GM21786 (cell line): ENCODE measurements around the gene HS6ST3.

Source experiments
- ATAC-seq: cut with Tn5 transposase; IDR thresholded peaks from one replicate; pipeline ENCODE4 v1.9.1; 2021; ENCODE audit not compliant: unreplicated experiment

HS6ST3 gene

DNA sequence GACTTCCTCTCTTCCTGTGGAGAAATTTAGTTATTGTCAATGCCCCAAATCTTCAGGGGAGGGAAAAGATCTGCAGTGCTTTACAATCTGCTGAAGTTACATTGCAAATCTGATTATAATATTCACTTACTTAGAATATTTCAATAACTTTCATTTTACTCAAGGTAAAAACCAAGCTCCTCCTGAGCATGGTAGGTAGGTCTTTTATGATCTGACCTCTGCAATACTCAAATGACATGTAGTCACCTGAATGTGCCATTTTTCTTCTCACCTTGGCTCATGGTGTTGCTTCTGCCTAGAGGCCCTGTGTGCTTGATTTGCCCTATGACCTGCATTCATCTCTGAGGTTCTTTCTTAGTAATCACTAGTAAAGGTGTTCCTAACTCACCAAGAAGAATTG lies 331.4 kb downstream of the HS6ST3 start:
- no peak for ATAC-seq

- no peak for ATAC-seq
Measured at GRCh38 chr13:96422002-96422401, 332.1 kb downstream of the HS6ST3 start.

GRCh38 chr13:96426167-96426566 lies 336.3 kb downstream of the HS6ST3 start:
- ATAC-seq = no peak

- ATAC-seq = no peak
Measured at GRCh38 chr13:96428911-96429310, 339.0 kb downstream of the HS6ST3 start.

- no peak for ATAC-seq
Measured at GRCh38 chr13:96431044-96431581, 341.2 kb downstream of the HS6ST3 start.

- ATAC-seq = no peak
Measured at GRCh38 chr13:96444676-96445075, 354.8 kb downstream of the HS6ST3 start.

GRCh38 chr13:96449920-96450319 lies 360.0 kb downstream of the HS6ST3 start:
- no peak for ATAC-seq

DNA sequence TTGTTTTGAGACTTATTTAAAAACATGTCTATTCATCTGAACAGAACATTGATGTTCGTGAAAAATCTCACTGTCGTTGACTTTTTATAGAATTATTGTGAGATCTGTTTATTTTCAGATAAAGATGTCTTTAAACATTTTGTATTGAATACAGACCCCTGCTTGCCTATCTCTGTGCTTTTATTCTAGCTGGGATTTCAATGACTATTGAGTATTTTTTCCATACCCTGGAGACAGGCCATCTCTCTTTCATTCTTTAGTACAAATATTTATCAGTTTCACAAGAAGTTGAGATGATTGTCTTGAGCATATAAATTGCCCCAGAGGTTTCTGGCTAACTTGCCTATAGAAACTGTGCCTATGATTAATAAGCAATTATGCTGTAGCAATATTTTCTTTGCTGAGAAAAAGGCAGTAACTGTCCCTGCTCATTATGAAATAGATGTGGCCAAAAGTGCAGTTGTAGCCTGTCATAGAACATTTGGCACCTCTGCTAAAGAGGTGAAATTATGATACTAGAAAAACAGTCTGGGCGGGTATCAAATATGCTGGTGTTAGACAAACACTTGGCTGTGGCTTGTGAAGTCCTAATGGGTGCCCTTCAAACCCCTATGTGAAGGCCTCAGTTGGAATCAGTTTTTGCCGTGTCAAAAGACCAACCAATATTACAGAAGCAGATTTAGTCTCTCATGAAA lies 360.6 kb downstream of the HS6ST3 start:
- ATAC-seq = no peak

DNA sequence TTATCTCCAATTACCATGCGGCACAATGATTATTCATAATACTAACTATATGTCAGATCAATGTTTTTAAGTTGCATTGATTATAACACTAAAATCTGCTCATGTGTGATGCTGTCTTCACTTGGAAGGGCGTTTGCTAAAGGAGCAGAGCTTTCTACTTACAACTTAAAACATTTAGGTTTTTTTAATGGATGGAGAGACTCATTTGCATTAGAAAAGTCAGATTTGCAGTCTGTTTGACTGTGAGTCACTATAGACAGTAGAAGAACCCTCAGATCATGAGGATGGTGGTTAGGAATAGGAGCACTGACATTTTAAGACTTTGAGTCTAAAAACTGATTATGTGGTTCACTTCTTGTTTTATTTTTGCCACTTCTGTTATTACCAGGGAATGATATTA lies 364.6 kb downstream of the HS6ST3 start:
- no peak for ATAC-seq

GRCh38 chr13:96460609-96461008 lies 370.7 kb downstream of the HS6ST3 start:
- ATAC-seq = no peak

GRCh38 chr13:96473526-96474180 lies 383.7 kb downstream of the HS6ST3 start:
- no peak for ATAC-seq

DNA sequence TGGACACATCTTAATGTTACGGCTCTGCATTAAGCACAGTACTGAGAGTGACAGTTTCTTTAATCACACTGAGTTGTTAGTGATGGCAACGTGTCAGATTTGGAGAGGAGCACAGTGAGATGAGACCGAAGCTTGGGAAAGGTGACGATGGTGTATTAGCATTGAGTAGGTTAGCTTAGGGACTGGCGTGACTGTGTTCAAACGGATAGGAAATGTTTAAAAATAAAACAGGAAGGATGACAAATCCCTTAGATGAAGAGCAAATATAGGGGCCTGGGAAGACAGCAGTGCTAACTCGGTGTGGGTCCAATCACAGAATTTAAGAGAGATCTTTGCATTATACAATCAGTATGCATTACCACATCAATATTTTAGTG lies 384.3 kb downstream of the HS6ST3 start:
- no peak for ATAC-seq

GRCh38 chr13:96475103-96475502 lies 385.2 kb downstream of the HS6ST3 start:
- no peak for ATAC-seq

DNA sequence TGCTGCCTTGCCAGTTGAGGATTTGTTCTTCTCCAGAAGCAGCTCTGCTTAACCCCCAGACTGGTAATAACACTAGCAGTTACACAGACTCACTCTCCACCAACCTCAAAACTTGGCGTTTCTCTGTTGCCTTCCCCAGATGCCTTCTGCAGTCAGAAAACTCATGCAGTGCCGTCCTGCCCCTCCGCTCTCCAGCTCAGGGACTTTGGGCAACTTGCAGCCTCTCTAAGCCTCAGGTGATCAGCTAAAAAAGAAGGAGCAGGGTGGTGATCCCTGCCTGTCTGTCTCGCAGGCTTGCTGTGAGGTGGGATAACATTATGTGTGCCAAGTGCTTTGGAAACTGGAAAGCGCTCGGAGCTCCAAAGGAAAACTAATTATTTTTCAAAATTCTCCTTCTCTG lies 391.6 kb downstream of the HS6ST3 start:
- no peak for ATAC-seq

DNA sequence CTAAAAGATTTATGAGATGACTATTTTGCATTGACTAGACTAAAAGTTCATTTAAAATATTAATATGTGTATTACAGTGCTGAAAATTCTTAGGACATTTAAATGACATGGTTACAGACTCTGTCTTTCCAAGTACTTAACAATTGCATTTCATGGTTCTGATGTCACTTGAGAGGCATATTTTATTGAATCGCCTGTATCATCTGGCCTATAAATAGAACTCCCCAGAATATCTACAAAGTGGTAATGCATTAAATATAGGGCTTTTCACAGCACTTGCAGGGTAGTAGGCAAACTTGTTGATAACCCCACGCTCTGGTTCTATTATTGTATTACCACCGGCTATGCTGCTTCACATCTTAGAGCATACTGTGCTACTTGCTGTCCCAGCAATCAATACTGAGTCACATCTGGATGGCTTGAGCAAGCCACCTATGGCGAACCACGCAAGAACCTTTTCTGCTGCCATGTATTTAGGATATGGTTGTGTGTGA lies 400.6 kb downstream of the HS6ST3 start:
- no peak for ATAC-seq

DNA sequence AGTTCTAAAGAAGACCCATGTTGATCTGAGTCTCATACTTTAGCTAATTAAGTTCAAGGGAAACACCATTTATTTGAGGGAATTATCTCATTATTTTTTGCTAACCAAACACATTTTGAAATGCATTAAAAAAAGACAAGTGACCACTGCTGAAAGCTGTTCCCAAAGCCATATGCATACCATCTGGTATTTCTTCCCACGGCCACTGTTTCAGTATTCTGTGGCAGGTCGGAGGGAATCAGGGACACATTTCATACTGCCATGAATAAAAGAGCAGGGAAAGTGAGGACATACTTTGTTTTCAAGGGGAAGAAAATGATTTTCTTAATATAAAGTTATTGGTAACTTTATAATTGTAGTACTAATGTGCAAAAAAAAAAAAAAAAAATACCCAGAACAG lies 401.2 kb downstream of the HS6ST3 start:
- ATAC-seq = no peak

DNA sequence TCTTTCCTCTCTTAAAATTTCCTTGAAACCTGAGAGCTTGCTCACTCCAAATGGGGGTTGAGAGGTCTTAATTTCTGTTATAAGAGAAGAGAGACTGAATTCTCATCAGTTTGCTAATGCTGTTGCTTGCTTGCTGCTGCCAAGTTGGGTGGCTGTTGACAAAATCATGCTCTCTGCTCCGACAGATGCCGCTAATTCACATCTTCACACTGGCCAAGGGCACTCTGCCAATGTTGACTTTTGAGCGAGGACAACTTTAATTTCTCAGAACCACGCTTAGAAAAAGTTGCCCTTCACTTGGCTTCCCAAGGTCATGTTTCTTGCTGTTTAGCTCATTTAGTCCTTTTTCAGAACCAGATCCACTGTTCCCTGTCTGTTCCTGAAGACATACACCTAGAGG lies 402.9 kb downstream of the HS6ST3 start:
- ATAC-seq = no peak

- ATAC-seq = no peak
Measured at GRCh38 chr13:96499656-96500055, 409.7 kb downstream of the HS6ST3 start.

DNA sequence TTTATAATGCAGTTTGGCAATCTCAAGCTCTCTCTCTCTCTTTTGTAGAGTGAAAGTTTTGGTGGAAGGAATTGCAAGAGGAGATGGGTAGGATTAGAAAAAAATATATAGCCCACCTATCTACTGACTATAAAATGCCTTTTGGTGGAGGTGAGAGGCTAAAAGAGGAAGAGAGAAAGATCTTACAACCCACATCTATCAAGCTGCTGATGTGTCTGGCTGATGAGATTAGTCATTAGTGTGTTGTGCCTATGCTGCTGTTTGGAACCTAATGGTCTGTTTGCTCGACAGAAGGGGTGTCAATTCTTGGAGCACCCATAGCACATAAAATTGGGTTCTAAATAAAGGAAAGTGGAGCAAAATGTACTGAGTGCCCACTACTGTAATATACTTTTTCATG lies 411.0 kb downstream of the HS6ST3 start:
- ATAC-seq = peak; percentile 42

GRCh38 chr13:96503481-96503880 lies 413.6 kb downstream of the HS6ST3 start:
- no peak for ATAC-seq

- no peak for ATAC-seq
Measured at GRCh38 chr13:96511587-96511986, 421.7 kb downstream of the HS6ST3 start.

- no peak for ATAC-seq
Measured at GRCh38 chr13:96519380-96519779, 429.5 kb downstream of the HS6ST3 start.
